Spleen (tissue), 7 donors: ENCODE data around the gene TSHZ2.

Experiments used
- CTCF ChIP-seq, 11 experiments: fragments of 200-600 bp in 7 of 11; fragments of 450-650 bp in 4 of 11; sonication (generic) in 4 of 11; IDR thresholded peaks in 8 of 11; conservative IDR thresholded peaks in 3 of 11; 1 replicate in 7 of 11; 2 replicates in 4 of 11; pipeline versions ENCODE4 v1.4.0 to v1.8.0; 2016 to 2021; ENCODE audit warnings: antibody characterized with exemption in 11 of 11, inconsistent platforms in 4 of 11, mild to moderate bottlenecking in 1 of 11
- POLR2A ChIP-seq, 3 donors: fragments of 450-650 bp; IDR thresholded peaks; one replicate each; pipeline ENCODE4 v1.5.1; 2017; ENCODE audit warnings: antibody characterized with exemption in 3 of 3, mild to moderate bottlenecking in 1 of 3
- POLR2AphosphoS5 ChIP-seq, 3 donors: sonication (generic); formaldehyde crosslinking; IDR thresholded peaks; one replicate each; pipeline ENCODE4 v1.5.1; 2017; ENCODE audit warnings: antibody characterized with exemption in 3 of 3
- donor health status: DM: no; HTN: no; CAD: no; lungs with moderate emphysema.
- donor health status: DM: no; HTN: no; CAD: no.
- donor health status: DM: no; HTN: no; CAD: no.

DNA sequence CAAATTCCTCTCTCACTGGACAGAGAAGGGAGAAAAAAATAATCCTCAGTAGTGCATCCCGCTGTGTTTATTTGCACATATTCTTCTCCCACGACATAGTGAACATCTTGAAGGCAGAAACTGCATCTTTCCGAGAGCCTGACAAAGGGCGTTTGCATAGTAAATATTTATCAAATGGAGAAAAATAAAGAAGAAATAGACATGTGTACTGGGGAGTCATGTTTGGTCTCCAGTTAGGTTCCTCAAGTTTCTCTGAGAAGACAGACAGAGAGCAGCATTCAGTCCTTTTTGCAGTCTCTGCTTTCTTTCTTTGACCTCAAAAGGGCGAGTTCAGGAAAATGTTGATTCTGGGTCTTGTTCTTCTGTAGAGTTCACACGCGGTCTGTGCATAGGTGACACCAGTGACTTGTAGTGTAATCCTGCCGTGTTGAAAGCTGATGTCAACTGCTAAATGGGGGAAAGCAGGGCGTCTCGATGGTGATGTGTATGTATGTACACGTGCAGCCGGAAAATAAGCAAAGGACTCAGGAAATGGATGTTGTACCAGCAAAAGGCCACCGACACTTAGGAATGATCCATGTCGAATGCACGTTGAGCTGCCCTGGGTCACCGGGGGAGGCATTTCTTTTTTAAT lies 335.9 kb downstream of the TSHZ2 start:
- TF ChIP-seq CTCF (IDR thresholded peaks at IDR 0.05 in 8 of 11, conservative IDR thresholded peaks at IDR 0.05 in 3 of 11) = no peak
- TF ChIP-seq POLR2A (IDR thresholded peaks at IDR 0.05) = no peak
- no peak for TF ChIP-seq POLR2AphosphoS5 (IDR thresholded peaks at IDR 0.05)
